SJSA1 (cell line): ENCODE measurements around the gene PPL. TPM values are rescaled to one million over a fixed set of nuclear protein-coding genes. Genes with fewer than 3 reads are reported as not detected.
"Not testable (repeated sequence)": the region's sequence is repeated elsewhere in the genome, so short reads cannot be mapped to it uniquely, and the experiment has no call there.

Experiments
- DNase-seq, 2 experiments: peaks; one replicate each; pipeline ENCODE4 v3.0.0-alpha.2; 2015 to 2020; ENCODE audit warnings: low spot score in 2 of 2, low read depth in 1 of 2
- H3K27ac ChIP-seq: fragments of 250-450 bp; sonication (Bioruptor Pico); 2 replicates; pipeline ENCODE4 v1.5.1; 2020; ENCODE audit warnings: mild to moderate bottlenecking, moderate library complexity
- H3K27me3 ChIP-seq: fragments of 250-450 bp; sonication (Bioruptor Pico); replicated peaks from 2 replicates; pipeline ENCODE4 v1.5.1; 2020; ENCODE audit warnings: mild to moderate bottlenecking, moderate library complexity
- H3K36me3 ChIP-seq: fragments of 250-450 bp; sonication (Bioruptor Pico); 2 replicates; pipeline ENCODE4 v1.5.1; 2020; ENCODE audit warnings: mild to moderate bottlenecking
- H3K4me1 ChIP-seq: fragments of 250-450 bp; sonication (Bioruptor Pico); replicated peaks from 2 replicates; pipeline ENCODE4 v1.6.1; 2021; ENCODE audit warnings: mild to moderate bottlenecking
- H3K4me3 ChIP-seq: fragments of 250-450 bp; sonication (Bioruptor Pico); 2 replicates; pipeline ENCODE4 v1.5.1; 2020; ENCODE audit warnings: mild to moderate bottlenecking
- H3K9me3 ChIP-seq: fragments of 250-450 bp; sonication (Bioruptor Pico); replicated peaks from 2 replicates; pipeline ENCODE4 v1.5.1; 2020; ENCODE audit warnings: mild to moderate bottlenecking
- total RNA-seq: library from RNA; depleted of rRNA; stranded (reverse); fragments of >200 nt; shearing (Covaris generic); gene quantifications from 2 replicates; pipeline ENCODE4 v1.2.3, GENCODE V29; 2014

PPL gene
- total RNA-seq, 1 experiment from 2014 or later: 0.11 TPM

GRCh38 chr16:4933871-4934395, 3.0 kb downstream of the PPL start:
- Histone ChIP-seq H3K27me3 (peaks cover 11% of the 10 kb centered on the region; the same call in 1 of the 2 replicates), H3K4me1 (peaks cover 10% of the 10 kb centered on the region), H3K27ac (no peak overlapping the region), H3K4me3 (no peak overlapping the region), H3K36me3 (no peaks in the 10 kb centered on the region), H3K9me3 (no peaks in the 10 kb centered on the region)
- no peak for DNase-seq

- H3K9me3 ChIP-seq: no peaks in the 10 kb centered on the region
These were observed 3.5 kb downstream of the PPL start for GRCh38 chr16:4933433-4933832.

GRCh38 chr16:4931381-4931780, 5.6 kb downstream of the PPL start:
- H3K27me3 ChIP-seq: peaks cover 6% of the 10 kb centered on the region; the same call in 1 of the 2 replicates

More at GRCh38 chr16:4933433-4933832, 3.5 kb downstream of the PPL start:
- no peak overlapping the region for H3K27ac ChIP-seq
- H3K4me3 ChIP-seq: no peak overlapping the region
- H3K27me3 ChIP-seq: peaks cover 11% of the 10 kb centered on the region; the same call in 1 of the 2 replicates
- peaks cover 10% of the 10 kb centered on the region for H3K4me1 ChIP-seq
- no peaks in the 10 kb centered on the region for H3K36me3 ChIP-seq
- no peak for DNase-seq

GRCh38 chr16:4929619-4930018, 7.3 kb downstream of the PPL start:
- H3K4me3 ChIP-seq, DNase-seq, H3K9me3 ChIP-seq, H3K27me3 ChIP-seq, H3K27ac ChIP-seq, H3K36me3 ChIP-seq, H3K4me1 ChIP-seq: not testable (repeated sequence)

More at GRCh38 chr16:4931381-4931780, 5.6 kb downstream of the PPL start:
- Histone ChIP-seq H3K4me3 (no peak overlapping the region), H3K4me1 (peaks cover 2% of the 10 kb centered on the region), H3K9me3 (peaks cover 8% of the 10 kb centered on the region), H3K36me3 (no peaks in the 10 kb centered on the region), H3K27ac (no peak overlapping the region)
- DNase-seq: no peak

- DNase-seq: no peak
- Histone ChIP-seq H3K9me3 (peaks cover 8% of the 10 kb centered on the region), H3K4me1 (no peaks in the 10 kb centered on the region), H3K27ac (no peak overlapping the region), H3K36me3 (no peaks in the 10 kb centered on the region), H3K27me3 (no peaks in the 10 kb centered on the region), H3K4me3 (no peak overlapping the region)
These were observed 8.7 kb downstream of the PPL start for GRCh38 chr16:4928227-4928626.

GRCh38 chr16:4927661-4928060, 9.3 kb downstream of the PPL start:
- DNase-seq: no peak
- H3K27ac ChIP-seq: no peak overlapping the region
- H3K4me1 ChIP-seq: no peaks in the 10 kb centered on the region
- H3K9me3 ChIP-seq: peaks cover 8% of the 10 kb centered on the region
- H3K4me3 ChIP-seq: no peak overlapping the region
- H3K36me3 ChIP-seq: no peaks in the 10 kb centered on the region
- H3K27me3 ChIP-seq: no peaks in the 10 kb centered on the region

- H3K27me3 ChIP-seq: no peaks in the 10 kb centered on the region
- H3K4me3 ChIP-seq: no peak overlapping the region
- no peaks in the 10 kb centered on the region for H3K36me3 ChIP-seq
- H3K4me1 ChIP-seq: no peaks in the 10 kb centered on the region
- no peak overlapping the region for H3K27ac ChIP-seq
- H3K9me3 ChIP-seq: peaks cover 8% of the 10 kb centered on the region
- no peak for DNase-seq
These were observed 10.0 kb downstream of the PPL start for GRCh38 chr16:4926928-4927327.

GRCh38 chr16:4925791-4926190, 11.2 kb downstream of the PPL start:
- H3K4me1 ChIP-seq: no peaks in the 10 kb centered on the region
- no peaks in the 10 kb centered on the region for H3K36me3 ChIP-seq
- H3K27me3 ChIP-seq: no peaks in the 10 kb centered on the region
- peaks cover 8% of the 10 kb centered on the region for H3K9me3 ChIP-seq
- H3K27ac ChIP-seq: no peak overlapping the region
- DNase-seq: no peak
- H3K4me3 ChIP-seq: no peak overlapping the region

GRCh38 chr16:4925293-4925607, 11.7 kb downstream of the PPL start:
- H3K27me3 ChIP-seq: no peaks in the 10 kb centered on the region
- no peak overlapping the region for H3K4me3 ChIP-seq
- DNase-seq: no peak
- H3K36me3 ChIP-seq: no peaks in the 10 kb centered on the region
- no peaks in the 10 kb centered on the region for H3K4me1 ChIP-seq
- peaks cover 8% of the 10 kb centered on the region for H3K9me3 ChIP-seq
- no peak overlapping the region for H3K27ac ChIP-seq

GRCh38 chr16:4924593-4925292, 12.2 kb downstream of the PPL start:
- Histone ChIP-seq H3K4me1 (no peaks in the 10 kb centered on the region), H3K36me3 (no peaks in the 10 kb centered on the region), H3K27ac (no peak overlapping the region), H3K4me3 (no peak overlapping the region), H3K9me3 (peaks cover 8% of the 10 kb centered on the region), H3K27me3 (no peaks in the 10 kb centered on the region)
- DNase-seq: no peak

GRCh38 chr16:4923853-4924252, 13.1 kb downstream of the PPL start:
- peaks cover 8% of the 10 kb centered on the region for H3K9me3 ChIP-seq
- DNase-seq: no peak
- no peaks in the 10 kb centered on the region for H3K27me3 ChIP-seq

GRCh38 chr16:4922721-4923342, 14.1 kb downstream of the PPL start:
- Histone ChIP-seq H3K27me3 (no peaks in the 10 kb centered on the region), H3K4me3 (no peak overlapping the region), H3K9me3 (peaks cover 8% of the 10 kb centered on the region), H3K36me3 (no peaks in the 10 kb centered on the region), H3K4me1 (no peaks in the 10 kb centered on the region), H3K27ac (no peak overlapping the region)
- DNase-seq: no peak

More at GRCh38 chr16:4923853-4924252, 13.1 kb downstream of the PPL start:
- H3K4me3 ChIP-seq: no peak overlapping the region
- H3K36me3 ChIP-seq: no peaks in the 10 kb centered on the region
- no peak overlapping the region for H3K27ac ChIP-seq
- no peaks in the 10 kb centered on the region for H3K4me1 ChIP-seq

GRCh38 chr16:4920826-4921225, 16.1 kb downstream of the PPL start:
- DNase-seq: no peak
- H3K27me3 ChIP-seq: no peaks in the 10 kb centered on the region
- no peaks in the 10 kb centered on the region for H3K36me3 ChIP-seq
- H3K9me3 ChIP-seq: no peaks in the 10 kb centered on the region
- H3K4me3 ChIP-seq: no peak overlapping the region
- no peak overlapping the region for H3K27ac ChIP-seq
- no peaks in the 10 kb centered on the region; the same call in 1 of the 2 replicates for H3K4me1 ChIP-seq

- no peak overlapping the region for H3K27ac ChIP-seq
- no peaks in the 10 kb centered on the region for H3K36me3 ChIP-seq
- H3K9me3 ChIP-seq: no peaks in the 10 kb centered on the region
- DNase-seq: no peak
- no peak overlapping the region for H3K4me3 ChIP-seq
- H3K4me1 ChIP-seq: no peaks in the 10 kb centered on the region; the same call in 1 of the 2 replicates
- H3K27me3 ChIP-seq: no peaks in the 10 kb centered on the region
These were observed 18.1 kb downstream of the PPL start for GRCh38 chr16:4918781-4919251.
